AG04450 (cell line): ENCODE measurements around the gene FSHB. TPM values are rescaled to one million over a fixed set of nuclear protein-coding genes. Genes with fewer than 3 reads are reported as not detected.

Source experiments
- CTCF ChIA-PET: fragments of 300-600, 350-600 bp; formaldehyde crosslinking; extraction: SDS; loops from one replicate; lab custom pipeline; 2022; ENCODE audit warnings: antibody characterized with exemption, inconsistent platforms; lab: Charles Lee
- POLR2A ChIA-PET: fragments of 350-600 bp; formaldehyde crosslinking; extraction: SDS; loops from one replicate; lab custom pipeline; 2021; ENCODE audit warnings: antibody characterized with exemption, inconsistent platforms; lab: Yijun Ruan, JAX
- DNase-seq: peaks from one replicate; pipeline ENCODE4 v3.0.0-alpha.2; 2011; ENCODE audit warnings: low read depth, low spot score
- H3K27ac ChIP-seq: one replicate; pipeline ENCODE4 v1.5.1; 2012; ENCODE audit warnings: low read depth, low read length, control low read depth
- H3K27me3 ChIP-seq: one replicate; pipeline ENCODE4 v1.6.0; 2012; ENCODE audit warnings: low read length; ENCODE audit not compliant: control insufficient read depth, insufficient read depth
- H3K4me3 ChIP-seq: 2 replicates; pipeline ENCODE4 v1.5.1; 2011; ENCODE audit warnings: mild to moderate bottlenecking, low read depth, low read length, control low read depth
- H3K9me3 ChIP-seq: 2 replicates; pipeline ENCODE4 v1.5.1; 2012; ENCODE audit warnings: low read length; ENCODE audit not compliant: control insufficient read depth, insufficient read depth
- polyA plus RNA-seq: library from polyadenylated mRNA; depleted of rRNA; stranded (reverse); fragments of >200 nt; gene quantifications from 2 replicates; pipeline ENCODE4 v1.2.3, GENCODE V29; 2011
- TF ChIP-seq, protein P1 (sequence below): IDR thresholded peaks from 2 replicates; pipeline ENCODE4 v1.5.1; 2011; ENCODE audit warnings: low read depth, low read length, control low read depth, inconsistent platforms

The FSHB gene
- polyA plus RNA-seq, 1 experiment = not detected

DNA sequence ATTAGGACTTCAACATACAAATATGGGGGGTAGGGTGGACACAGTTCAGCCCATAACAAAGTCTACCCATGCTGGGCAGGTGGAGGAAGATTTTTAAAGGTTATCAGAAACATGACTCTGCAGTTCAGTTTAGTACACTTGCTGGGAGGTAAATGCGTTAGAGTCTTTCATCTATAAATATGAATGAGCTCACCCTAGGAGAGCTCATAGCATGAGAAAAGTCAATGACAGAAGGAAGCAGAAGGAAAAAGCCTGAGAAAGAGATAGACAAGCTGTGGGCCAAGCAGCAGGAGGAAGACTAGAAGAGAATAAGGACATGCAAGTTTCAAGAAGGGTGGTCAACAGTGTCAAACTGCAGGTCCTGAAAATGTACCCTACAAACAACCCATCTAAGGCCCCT lies 27.0 kb upstream of the FSHB start:
- no peaks in the 10 kb centered on the region for H3K9me3 ChIP-seq
- H3K4me3 ChIP-seq = no peak overlapping the region
- CTCF ChIA-PET = interaction anchor here (1.0 kb wide), 1 partner anchor 61 kb away, joined by 3 read pairs; no protein-coding TSS in a partner anchor
- no peak for DNase-seq
- POLR2A ChIA-PET = no interaction called here
- TF ChIP-seq, protein P1, sequence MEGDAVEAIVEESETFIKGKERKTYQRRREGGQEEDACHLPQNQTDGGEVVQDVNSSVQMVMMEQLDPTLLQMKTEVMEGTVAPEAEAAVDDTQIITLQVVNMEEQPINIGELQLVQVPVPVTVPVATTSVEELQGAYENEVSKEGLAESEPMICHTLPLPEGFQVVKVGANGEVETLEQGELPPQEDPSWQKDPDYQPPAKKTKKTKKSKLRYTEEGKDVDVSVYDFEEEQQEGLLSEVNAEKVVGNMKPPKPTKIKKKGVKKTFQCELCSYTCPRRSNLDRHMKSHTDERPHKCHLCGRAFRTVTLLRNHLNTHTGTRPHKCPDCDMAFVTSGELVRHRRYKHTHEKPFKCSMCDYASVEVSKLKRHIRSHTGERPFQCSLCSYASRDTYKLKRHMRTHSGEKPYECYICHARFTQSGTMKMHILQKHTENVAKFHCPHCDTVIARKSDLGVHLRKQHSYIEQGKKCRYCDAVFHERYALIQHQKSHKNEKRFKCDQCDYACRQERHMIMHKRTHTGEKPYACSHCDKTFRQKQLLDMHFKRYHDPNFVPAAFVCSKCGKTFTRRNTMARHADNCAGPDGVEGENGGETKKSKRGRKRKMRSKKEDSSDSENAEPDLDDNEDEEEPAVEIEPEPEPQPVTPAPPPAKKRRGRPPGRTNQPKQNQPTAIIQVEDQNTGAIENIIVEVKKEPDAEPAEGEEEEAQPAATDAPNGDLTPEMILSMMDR = no peak
- no peak overlapping the region for H3K27ac ChIP-seq
- no peaks in the 10 kb centered on the region for H3K27me3 ChIP-seq

DNA sequence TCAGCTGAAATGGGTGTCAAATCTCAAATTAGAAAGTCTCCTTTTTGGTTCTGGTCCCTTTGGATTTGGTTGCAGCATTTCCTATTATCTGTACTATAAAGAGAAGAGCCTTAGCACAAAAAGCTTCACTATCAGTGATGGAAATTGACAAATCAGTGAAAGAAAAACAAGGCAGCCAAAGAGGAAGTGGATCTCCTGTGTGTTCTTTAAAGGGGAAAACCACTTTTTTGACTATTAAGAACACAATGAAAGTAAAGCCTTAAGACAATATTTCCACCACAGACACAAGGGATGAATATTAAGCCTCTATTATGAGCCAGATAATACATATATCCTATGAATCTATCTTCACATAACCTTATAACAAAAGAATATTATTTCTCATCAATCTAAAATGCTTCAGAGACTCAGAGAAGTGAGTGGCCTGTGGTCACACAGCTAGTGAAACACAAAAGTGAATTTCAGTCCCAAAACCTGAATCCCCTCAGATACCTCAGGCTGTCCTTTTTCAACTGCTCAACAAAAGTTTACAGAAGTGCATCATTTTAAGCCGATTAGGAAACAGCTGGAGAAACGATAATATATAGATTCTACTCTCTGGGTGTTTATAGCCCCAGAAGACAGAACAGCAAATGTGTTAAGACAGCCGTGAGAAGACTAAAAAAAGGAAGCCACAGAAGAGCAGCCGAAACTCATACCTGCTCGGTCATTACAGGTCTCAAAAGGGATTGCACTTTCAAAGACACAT lies 24.4 kb upstream of the FSHB start:
- H3K27ac ChIP-seq = no peak overlapping the region
- POLR2A ChIA-PET = no interaction called here
- no peak for DNase-seq
- no peaks in the 10 kb centered on the region for H3K27me3 ChIP-seq
- H3K4me3 ChIP-seq = no peak overlapping the region
- no peaks in the 10 kb centered on the region for H3K9me3 ChIP-seq
- CTCF ChIA-PET = interaction anchor here (1.0 kb wide), 1 partner anchor 10 kb away, joined by 3 read pairs; no protein-coding TSS in a partner anchor
- TF ChIP-seq, protein P1 = no peak

DNA sequence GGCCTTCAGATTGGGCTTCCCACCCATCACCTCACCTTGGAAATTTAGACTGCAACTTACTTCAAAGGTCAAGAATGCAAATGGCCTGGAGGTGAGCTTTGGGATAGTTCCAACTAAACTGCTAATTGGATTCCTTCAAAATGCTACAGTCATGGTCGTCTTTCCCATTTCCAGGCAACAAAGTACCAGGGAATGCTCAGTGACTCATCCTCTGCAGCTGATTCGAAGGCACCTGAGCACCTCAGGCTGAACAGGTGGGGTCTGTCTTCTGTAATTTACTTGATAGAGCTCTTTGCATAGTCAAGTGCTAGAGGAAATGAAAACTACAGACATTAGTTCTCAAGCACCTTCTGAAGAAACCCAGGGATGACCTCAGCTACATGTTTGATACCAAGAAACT lies 20.5 kb upstream of the FSHB start:
- no peak overlapping the region for H3K27ac ChIP-seq
- ChIA-PET CTCF (no interaction called here), POLR2A (no interaction called here)
- no peak for DNase-seq
- TF ChIP-seq, protein P1 = no peak
- no peaks in the 10 kb centered on the region for H3K9me3 ChIP-seq
- H3K27me3 ChIP-seq = no peaks in the 10 kb centered on the region
- no peak overlapping the region for H3K4me3 ChIP-seq

DNA sequence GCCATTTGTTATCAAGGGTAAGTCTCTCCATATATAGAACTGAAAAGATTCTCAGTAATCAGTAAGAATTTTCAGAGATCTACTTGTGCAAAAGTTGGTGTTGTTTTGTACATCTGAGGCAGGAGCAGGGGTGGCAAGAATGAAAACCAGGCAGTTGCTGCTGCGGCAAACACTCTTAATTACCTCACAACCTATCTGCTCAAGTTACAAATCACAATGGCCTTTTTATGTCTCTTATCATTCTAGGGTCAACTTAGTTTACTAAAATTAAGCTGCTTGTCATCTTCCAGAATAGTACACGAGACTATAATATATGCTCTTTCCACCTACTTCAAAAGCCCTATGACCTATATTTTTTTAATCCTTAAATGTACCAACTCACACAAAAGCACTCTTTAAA lies 14.3 kb upstream of the FSHB start:
- Histone ChIP-seq H3K4me3 (no peak overlapping the region), H3K27ac (no peak overlapping the region), H3K27me3 (no peaks in the 10 kb centered on the region), H3K9me3 (no peaks in the 10 kb centered on the region)
- ChIA-PET CTCF (no interaction called here), POLR2A (no interaction called here)
- DNase-seq = no peak
- TF ChIP-seq, protein P1 = no peak

DNA sequence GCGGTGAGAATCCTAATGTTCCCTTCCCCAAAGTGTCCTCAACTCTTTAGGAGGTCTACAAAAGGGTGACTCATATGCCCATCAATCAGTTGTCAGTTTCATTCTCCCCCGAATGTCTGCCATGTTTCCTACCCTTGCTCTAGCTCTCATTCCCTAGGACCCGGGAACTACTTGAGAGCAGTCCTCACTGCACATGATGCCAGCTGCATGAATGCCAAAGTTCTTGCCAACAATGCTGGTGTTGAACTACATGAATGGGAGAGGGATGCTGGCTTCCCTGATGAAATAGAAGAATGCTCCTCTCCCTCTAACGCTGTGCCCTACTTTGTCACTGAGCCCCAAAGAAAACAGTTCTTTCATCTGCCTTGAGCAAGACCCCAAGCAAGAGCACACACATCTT lies 12.5 kb upstream of the FSHB start:
- H3K27me3 ChIP-seq = no peaks in the 10 kb centered on the region
- H3K27ac ChIP-seq = no peak overlapping the region
- POLR2A ChIA-PET = no interaction called here
- CTCF ChIA-PET = no interaction called here
- DNase-seq = no peak
- TF ChIP-seq, protein P1 = no peak
- no peaks in the 10 kb centered on the region for H3K9me3 ChIP-seq
- H3K4me3 ChIP-seq = no peak overlapping the region
